ENCODE results near the gene MYBL2.

MYBL2 gene

DNA sequence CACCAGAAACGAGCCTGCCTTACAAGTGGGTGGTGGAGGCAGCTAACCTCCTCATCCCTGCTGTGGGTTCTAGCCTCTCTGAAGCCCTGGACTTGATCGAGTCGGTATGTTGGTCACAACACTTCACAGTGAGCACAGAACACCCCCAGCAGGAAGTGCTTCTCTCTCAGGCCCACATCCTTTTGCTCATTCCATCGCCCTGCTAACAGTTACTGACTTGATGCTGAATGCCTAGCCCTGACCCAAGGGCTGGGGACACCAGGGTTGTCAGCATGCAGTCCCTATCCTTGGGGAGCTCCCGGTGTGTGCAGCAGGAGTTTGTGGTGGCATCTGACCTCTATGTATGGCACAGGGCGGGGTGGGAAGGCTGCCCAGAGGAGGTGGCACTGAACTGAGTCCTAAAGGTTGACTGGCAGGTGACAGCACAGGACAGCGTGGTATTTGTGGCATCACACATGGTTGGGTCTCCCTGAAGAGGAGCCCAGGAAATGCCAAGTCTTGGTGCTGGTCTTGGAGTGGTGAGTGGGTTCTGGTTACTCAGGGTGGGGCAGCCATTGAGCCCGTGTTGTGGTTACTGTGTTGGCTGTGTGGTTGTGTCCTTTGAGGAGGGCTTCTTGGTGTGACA lies 33.1 kb downstream of the MYBL2 start:
- no peaks in the 10 kb centered on the region for H3K9me3 Mint-ChIP-seq
- H3K27ac Mint-ChIP-seq: peak overlapping the region; percentile 41
- H3K4me1 Mint-ChIP-seq (ENCODE audit: low read depth): peaks cover 15% of the 10 kb centered on the region
- peaks cover 30% of the 10 kb centered on the region for H3K36me3 Mint-ChIP-seq (ENCODE audit: low read depth)
- no peaks in the 10 kb centered on the region for H3K27me3 Mint-ChIP-seq (ENCODE audit: low read depth)
- H3K4me3 Mint-ChIP-seq: no peak overlapping the region

DNA sequence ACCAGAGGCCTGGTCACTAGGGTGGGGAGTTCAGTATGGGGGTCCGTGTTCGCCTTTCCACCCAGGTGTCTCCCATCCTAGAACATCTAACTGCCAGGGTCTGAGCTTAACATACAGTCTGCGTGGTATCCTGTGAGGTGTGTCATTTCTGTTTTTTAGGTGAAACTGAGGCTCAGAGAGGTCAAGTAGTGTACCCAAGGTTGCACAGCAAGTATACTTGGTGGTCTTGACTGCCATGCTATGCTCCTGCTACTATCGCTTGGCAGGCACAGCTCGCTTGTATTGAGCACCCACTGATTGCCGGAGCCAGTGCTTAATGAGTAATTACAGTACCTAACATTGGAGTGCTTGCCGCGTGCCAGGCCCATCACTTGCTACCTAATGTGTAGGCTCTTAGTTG lies 33.7 kb downstream of the MYBL2 start:
- no peaks in the 10 kb centered on the region for H3K9me3 Mint-ChIP-seq
- no peak overlapping the region for H3K27ac Mint-ChIP-seq
- peaks cover 15% of the 10 kb centered on the region for H3K4me1 Mint-ChIP-seq (ENCODE audit: low read depth)
- H3K36me3 Mint-ChIP-seq (ENCODE audit: low read depth): peaks cover 30% of the 10 kb centered on the region
- H3K27me3 Mint-ChIP-seq (ENCODE audit: low read depth): no peaks in the 10 kb centered on the region
- H3K4me3 Mint-ChIP-seq: no peak overlapping the region

DNA sequence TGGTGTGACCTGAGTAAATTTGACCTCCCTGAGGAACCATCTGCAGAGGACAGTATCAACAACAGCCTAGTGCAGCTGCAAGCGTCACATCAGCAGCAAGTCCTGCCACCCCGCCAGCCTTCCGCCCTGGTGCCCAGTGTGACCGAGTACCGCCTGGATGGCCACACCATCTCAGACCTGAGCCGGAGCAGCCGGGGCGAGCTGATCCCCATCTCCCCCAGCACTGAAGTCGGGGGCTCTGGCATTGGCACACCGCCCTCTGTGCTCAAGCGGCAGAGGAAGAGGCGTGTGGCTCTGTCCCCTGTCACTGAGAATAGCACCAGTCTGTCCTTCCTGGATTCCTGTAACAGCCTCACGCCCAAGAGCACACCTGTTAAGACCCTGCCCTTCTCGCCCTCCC lies 35.6 kb downstream of the MYBL2 start:
- H3K9me3 Mint-ChIP-seq: no peaks in the 10 kb centered on the region
- peaks cover 37% of the 10 kb centered on the region for H3K36me3 Mint-ChIP-seq (ENCODE audit: low read depth)
- H3K4me1 Mint-ChIP-seq (ENCODE audit: low read depth): peaks cover 15% of the 10 kb centered on the region
- no peaks in the 10 kb centered on the region for H3K27me3 Mint-ChIP-seq (ENCODE audit: low read depth)
- no peak overlapping the region for H3K27ac Mint-ChIP-seq
- H3K4me3 Mint-ChIP-seq: no peak overlapping the region

DNA sequence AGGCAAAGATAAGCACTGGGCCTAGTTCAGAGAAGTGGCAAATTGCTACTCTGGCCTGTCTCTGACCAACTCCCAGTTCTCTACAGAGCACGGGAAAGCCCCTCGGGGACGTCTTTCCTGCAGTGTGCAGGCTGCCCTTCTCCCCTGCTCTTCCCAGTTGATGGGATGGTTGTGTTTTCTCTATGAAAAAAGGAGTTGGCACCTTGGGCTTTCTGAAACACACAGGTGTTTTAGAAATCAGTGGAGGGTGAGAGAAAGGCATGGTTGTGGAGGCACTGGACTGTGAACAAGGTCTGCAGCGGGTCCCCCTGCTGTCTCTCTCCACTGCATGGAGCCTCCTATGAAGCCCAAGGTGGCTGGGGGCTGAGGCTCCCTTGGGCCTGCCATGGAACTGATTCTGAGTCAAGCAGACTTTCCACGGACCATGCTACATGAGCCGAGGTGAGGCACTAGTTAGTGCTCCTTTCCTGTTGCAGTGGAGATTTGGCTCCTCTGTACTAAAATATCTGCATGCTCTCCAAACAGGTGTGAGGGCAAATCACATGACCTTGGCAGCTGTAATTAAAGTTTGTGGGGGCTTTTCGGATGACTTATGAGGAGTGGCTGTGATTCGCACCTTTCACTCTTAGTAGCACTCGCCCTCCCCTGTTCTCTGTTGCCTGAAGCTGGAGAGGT lies 43.6 kb downstream of the MYBL2 start:
- Mint-ChIP-seq H3K4me1 (ENCODE audit: low read depth) (peaks cover 2% of the 10 kb centered on the region), H3K36me3 (ENCODE audit: low read depth) (peaks cover 28% of the 10 kb centered on the region), H3K9me3 (no peaks in the 10 kb centered on the region), H3K4me3 (no peak overlapping the region), H3K27me3 (ENCODE audit: low read depth) (no peaks in the 10 kb centered on the region), H3K27ac (no peak overlapping the region)

DNA sequence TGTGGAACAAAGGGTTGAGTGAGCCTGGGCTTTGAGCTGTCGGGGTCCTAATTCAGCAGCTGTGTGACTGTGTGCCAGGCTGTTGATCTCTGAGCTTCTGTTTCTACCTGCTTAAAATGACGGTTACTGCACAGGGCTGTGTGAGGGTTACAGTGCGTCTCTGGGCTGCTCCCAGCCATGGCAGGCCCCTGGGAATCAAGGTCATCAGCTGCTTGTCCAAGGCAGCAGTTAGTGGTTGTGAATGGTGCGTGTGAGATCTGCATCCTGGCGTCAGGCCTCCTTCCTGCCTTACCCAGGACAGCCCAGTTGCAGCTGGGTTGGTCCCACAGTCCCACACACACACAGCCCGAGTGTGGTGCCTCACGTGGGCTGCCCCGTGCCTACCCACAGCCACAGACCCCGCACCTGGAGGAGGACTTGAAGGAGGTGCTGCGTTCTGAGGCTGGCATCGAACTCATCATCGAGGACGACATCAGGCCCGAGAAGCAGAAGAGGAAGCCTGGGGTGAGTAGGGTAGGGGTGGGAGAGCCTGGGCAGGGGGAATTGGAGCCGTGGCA lies 44.3 kb downstream of the MYBL2 start:
- Mint-ChIP-seq H3K4me1 (ENCODE audit: low read depth) (peaks cover 2% of the 10 kb centered on the region), H3K27ac (no peak overlapping the region), H3K36me3 (ENCODE audit: low read depth) (peaks cover 24% of the 10 kb centered on the region)

DNA sequence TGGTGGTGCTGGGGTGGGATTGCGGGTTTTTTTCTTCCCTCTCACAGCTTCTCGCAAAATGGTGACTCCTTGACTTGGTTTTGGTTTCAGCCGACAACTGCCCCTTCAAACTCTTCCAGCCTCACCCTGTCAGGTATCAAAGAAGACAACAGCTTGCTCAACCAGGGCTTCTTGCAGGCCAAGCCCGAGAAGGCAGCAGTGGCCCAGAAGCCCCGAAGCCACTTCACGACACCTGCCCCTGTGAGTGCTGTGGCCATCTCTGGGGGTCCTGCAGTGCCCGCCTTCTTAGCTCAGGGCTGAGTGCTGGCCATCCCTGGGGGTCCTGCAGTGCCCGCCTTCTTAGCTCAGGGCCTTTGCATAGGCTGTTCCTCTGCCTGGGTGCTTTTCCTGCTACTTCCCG lies 48.1 kb downstream of the MYBL2 start:
- H3K4me3 Mint-ChIP-seq: no peak overlapping the region
- peaks cover 7% of the 10 kb centered on the region for H3K4me1 Mint-ChIP-seq (ENCODE audit: low read depth)
- peaks cover 3% of the 10 kb centered on the region for H3K9me3 Mint-ChIP-seq
- H3K27ac Mint-ChIP-seq: no peak overlapping the region
- no peaks in the 10 kb centered on the region for H3K27me3 Mint-ChIP-seq (ENCODE audit: low read depth)
- peaks cover 21% of the 10 kb centered on the region for H3K36me3 Mint-ChIP-seq (ENCODE audit: low read depth)

More for the DNA sequence above, 44.3 kb downstream of the MYBL2 start:
- no peaks in the 10 kb centered on the region for H3K9me3 Mint-ChIP-seq
- no peak overlapping the region for H3K4me3 Mint-ChIP-seq
- H3K27me3 Mint-ChIP-seq (ENCODE audit: low read depth): no peaks in the 10 kb centered on the region

DNA sequence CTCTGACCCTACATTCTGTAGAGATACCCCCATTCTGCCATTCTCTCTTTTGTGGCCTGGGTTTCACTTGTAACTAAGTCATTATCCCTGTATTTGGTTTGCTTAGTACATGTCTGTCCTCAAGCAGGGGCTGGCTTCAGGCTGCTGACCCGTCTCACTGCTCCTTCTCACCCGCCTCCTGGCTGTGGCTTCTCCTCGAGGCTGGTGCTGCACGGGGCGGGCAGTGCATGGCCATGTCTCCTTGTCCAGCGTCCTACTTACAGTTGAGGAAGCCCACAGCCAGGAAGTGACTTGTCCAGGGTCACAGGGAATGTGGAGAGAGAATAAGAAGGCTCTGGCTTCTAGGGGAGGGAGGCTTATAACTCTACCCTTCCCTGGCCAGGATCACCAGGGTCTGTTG lies 48.6 kb downstream of the MYBL2 start:
- peaks cover 11% of the 10 kb centered on the region for H3K4me1 Mint-ChIP-seq (ENCODE audit: low read depth)
- H3K36me3 Mint-ChIP-seq (ENCODE audit: low read depth): peaks cover 23% of the 10 kb centered on the region
- H3K4me3 Mint-ChIP-seq: no peak overlapping the region

DNA sequence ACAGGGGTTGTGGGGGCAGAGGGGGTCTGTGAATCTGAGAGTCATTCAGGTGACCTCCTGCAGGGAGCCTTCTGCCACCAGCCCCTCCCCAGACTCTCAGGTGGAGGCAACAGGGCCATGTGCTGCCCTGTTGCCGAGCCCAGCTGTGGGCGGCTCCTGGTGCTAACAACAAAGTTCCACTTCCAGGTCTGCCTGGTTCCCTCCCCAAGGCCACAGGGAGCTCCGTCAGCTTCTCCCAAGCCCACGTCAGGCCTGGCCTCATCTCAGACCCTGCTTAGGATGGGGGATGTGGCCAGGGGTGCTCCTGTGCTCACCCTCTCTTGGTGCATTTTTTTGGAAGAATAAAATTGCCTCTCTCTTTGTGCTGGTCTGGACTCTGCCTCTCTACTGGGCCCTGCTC lies 49.2 kb downstream of the MYBL2 start:
- Mint-ChIP-seq H3K4me1 (ENCODE audit: low read depth) (peaks cover 14% of the 10 kb centered on the region), H3K36me3 (ENCODE audit: low read depth) (peaks cover 23% of the 10 kb centered on the region), H3K4me3 (no peak overlapping the region), H3K9me3 (peaks cover 5% of the 10 kb centered on the region), H3K27ac (no peak overlapping the region), H3K27me3 (ENCODE audit: low read depth) (no peaks in the 10 kb centered on the region)

More for the DNA sequence above, 48.6 kb downstream of the MYBL2 start:
- Mint-ChIP-seq H3K27me3 (ENCODE audit: low read depth) (no peaks in the 10 kb centered on the region), H3K27ac (no peak overlapping the region), H3K9me3 (peaks cover 5% of the 10 kb centered on the region)

DNA sequence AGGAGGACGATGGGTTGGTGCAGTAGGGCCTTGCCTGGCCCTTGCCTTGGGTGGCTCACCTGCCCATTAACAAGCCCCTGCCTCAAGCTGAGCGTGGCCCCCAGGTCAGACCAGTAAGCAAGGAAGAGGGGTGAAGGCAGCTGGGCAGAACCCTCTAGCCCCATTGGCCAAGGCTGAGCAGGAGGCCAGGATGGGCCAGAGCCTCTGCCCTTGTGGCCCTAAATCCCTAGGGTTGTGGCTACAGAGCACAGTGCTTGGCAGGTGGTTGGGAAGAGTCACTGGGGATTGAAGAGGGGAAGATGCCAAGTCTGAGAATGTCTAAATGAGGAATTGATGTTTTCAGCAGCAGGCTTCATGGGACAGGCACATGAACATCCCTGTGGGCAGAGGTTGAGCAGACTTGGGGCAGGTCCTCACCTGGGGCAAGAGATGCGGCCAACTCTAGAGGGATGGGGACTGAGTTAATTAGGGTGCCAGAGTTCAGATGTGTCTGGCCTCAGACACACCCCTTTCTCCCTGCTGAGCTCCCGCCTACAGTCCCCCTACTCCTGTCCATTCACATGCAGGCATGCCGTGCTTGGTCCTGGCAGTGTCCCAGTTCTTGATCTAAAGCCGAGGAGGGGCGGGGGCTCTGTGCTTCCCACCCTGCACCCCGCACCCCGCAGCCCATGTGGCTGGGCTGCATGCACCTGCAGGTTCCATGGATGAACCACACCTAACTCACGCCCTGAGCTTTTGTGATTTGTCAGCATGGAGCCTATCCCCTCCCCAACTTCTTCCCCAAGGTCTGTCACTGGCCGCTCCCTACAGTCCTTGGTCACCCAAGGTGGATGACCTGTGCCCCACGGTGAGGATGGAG lies 50.1 kb downstream of the MYBL2 start:
- Mint-ChIP-seq H3K27me3 (ENCODE audit: low read depth) (no peaks in the 10 kb centered on the region), H3K9me3 (peaks cover 5% of the 10 kb centered on the region), H3K4me1 (ENCODE audit: low read depth) (peaks cover 17% of the 10 kb centered on the region), H3K4me3 (no peak overlapping the region), H3K27ac (no peak overlapping the region), H3K36me3 (ENCODE audit: low read depth) (peaks cover 18% of the 10 kb centered on the region)

DNA sequence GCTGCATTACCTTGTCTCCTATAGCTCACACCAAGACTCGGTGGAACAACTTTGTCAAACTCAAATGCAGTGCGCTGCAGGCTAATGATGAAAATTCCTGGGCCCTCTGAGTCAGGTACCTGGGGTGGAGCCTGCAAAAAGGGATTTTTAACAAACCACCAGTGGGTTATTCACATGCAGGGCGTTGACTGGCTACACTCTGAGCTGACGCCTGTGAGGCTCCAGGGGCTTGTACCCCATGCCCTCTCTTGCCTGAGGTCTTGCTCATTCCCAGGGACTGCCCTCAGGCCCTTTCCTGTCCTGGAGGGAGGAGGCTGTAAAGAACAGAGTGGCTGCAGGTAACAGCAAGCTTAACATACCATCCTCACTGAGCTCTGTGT lies 50.7 kb downstream of the MYBL2 start:
- Mint-ChIP-seq H3K27ac (no peak overlapping the region), H3K9me3 (peaks cover 5% of the 10 kb centered on the region), H3K36me3 (ENCODE audit: low read depth) (peaks cover 18% of the 10 kb centered on the region), H3K4me1 (ENCODE audit: low read depth) (peaks cover 20% of the 10 kb centered on the region), H3K27me3 (ENCODE audit: low read depth) (no peaks in the 10 kb centered on the region), H3K4me3 (no peak overlapping the region)

DNA sequence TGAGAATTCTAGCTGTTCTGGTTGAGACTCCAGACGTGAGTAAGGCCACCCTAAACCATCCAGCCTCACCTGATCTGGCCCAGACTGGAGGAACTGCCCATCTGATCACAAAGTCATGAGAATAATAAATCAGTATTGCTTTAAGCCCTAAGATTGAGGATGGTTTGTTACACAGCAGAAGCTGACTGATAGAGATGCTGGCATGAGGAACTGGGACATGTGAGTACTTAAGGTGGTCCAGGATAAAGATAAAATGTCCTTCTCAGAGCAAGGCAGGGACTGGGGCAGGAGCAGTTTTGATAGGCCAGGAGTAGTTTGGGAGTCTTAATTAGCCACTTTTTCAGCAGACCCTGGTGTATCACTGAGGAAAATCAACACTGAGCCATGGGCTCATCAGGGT lies 53.1 kb downstream of the MYBL2 start:
- Mint-ChIP-seq H3K36me3 (ENCODE audit: low read depth) (peaks cover 14% of the 10 kb centered on the region), H3K9me3 (peaks cover 5% of the 10 kb centered on the region), H3K27me3 (ENCODE audit: low read depth) (no peaks in the 10 kb centered on the region), H3K4me1 (ENCODE audit: low read depth) (peaks cover 29% of the 10 kb centered on the region), H3K4me3 (no peak overlapping the region), H3K27ac (no peak overlapping the region)

DNA sequence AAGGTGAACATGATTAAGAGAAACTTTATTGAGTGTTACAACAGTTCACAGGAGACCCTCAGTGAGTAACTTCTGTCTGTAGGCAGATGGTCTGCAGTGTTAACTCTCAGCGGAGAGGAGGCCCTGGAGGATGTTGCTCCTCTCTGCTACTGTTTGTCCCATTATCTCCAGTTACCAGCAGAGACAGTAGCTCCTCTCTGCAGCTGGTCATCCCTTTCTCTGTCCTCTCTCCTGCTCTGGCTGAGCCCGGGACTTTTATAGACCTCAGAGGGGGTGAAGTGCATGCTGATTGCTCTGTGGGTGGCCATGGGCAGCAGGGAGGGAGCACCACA lies 54.1 kb downstream of the MYBL2 start:
- Mint-ChIP-seq H3K27ac (no peak overlapping the region), H3K27me3 (ENCODE audit: low read depth) (no peaks in the 10 kb centered on the region), H3K36me3 (ENCODE audit: low read depth) (peaks cover 14% of the 10 kb centered on the region), H3K4me3 (no peak overlapping the region), H3K4me1 (ENCODE audit: low read depth) (peaks cover 29% of the 10 kb centered on the region), H3K9me3 (peaks cover 5% of the 10 kb centered on the region)

DNA sequence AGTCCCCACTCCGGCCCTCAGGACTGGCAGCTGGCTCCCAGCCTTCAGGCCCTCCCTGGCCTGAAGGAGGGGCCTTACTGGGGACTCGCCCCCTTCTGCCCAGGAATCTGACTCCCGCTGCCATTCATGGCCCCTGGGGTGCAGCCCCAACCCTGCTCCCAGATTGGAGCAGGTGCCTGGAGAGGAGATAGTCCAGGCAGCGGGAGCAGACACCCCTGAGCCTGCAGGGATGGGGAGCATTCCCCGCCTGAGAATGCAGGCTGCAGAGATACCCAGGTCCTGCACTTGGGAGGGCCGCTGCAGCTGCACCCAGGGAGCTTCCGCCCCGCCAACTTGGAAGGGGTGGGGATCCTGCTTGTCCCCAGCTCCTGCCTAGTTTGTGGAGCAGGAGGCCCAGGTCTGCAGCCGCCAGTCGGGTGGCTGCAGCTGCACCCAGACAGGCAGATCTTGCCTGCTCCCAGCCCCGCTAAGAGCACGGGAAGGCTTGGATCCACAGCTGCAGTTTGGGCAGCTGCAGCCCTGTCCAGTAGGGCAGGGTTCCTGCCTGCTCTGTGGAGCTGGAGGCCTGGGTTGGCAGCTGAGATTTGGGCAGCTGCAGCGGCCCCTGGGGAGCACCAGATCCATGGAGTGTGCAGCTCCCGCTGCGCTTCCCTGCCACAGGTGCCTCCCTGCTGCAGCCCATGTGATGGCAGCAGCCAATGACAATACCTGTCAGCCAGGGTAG lies 54.7 kb downstream of the MYBL2 start:
- Mint-ChIP-seq H3K4me3 (peak overlapping the region; percentile 49), H3K9me3 (peaks cover 5% of the 10 kb centered on the region), H3K27me3 (ENCODE audit: low read depth) (no peaks in the 10 kb centered on the region), H3K27ac (peak overlapping the region; percentile 67), H3K36me3 (ENCODE audit: low read depth) (peaks cover 14% of the 10 kb centered on the region), H3K4me1 (ENCODE audit: low read depth) (peaks cover 29% of the 10 kb centered on the region)

DNA sequence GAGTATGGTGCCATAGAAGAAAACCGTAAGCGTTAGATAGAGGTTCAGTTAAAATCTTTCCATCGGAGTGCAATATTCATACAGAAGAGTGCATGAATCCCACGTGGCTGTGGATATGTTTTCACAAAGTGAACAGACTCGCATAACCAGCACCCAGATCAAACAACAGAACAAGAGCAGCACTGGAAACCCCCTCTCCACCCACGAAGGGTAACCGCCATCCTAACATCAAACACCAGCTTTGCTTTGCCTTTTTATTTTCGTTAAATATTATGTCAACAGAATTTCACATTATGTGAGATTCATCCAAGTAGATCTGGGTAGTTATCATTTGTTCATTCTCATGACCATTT lies 55.2 kb downstream of the MYBL2 start:
- H3K27ac Mint-ChIP-seq: peak overlapping the region; percentile 67

More for the DNA sequence above, 55.2 kb downstream of the MYBL2 start:
- Mint-ChIP-seq H3K4me3 (peak overlapping the region; percentile 49), H3K36me3 (ENCODE audit: low read depth) (peaks cover 12% of the 10 kb centered on the region), H3K9me3 (peaks cover 5% of the 10 kb centered on the region), H3K4me1 (ENCODE audit: low read depth) (peaks cover 27% of the 10 kb centered on the region), H3K27me3 (ENCODE audit: low read depth) (no peaks in the 10 kb centered on the region)

All from T-helper 1 cell treated with Interleukin-12 subunit alpha and Interleukin-12 subunit beta and Interleukin-4 antibody, amounts not matched to agents 30 μg/mL and 1 μg/mL, for 36 hours (primary cell).